ENCODE results near the gene SORCS1.

SORCS1 gene

DNA sequence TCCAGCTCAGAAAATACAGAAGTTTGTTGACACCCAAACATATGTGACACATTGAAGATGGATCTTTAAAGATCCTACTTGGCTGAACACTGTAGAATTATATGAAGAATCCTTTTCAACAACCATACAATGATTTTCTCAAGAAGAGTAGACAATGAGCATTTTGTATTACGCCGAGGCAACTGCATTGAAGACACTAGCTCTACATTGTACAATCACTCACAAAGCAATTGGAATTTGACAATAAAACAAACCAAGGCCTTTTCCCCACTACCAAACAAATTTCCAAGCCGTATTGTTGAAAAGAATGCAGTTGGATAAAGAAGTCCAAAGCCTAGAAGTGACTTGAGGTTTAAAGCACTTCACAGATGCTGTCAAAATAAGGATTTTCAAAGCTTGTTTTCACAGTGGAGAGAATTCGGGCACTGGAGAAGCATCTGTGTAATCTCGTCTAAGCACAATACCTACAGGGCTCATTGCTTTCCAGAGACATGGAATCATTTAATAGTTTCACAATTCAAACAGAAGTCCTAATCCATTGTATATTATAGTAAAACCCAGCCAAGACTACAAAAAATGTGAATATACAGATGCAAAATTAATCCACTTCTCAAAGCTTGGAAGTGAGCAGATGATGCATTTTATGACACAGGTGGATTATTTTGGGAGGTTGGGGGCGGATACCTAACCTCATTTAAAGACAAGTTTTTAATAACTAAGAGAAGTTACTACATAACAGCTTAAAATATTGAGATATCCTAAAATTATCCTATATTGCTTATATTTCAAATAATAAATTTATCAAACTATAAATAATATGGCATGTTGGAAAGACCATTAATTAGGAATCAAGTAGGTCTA is 78.6 kb downstream of the SORCS1 start:
- H3K4me3 ChIP-seq (ENCODE audit: low read length): no peak overlapping the region
- no peak for TF ChIP-seq ZNF274 (IDR thresholded peaks at IDR 0.05; ENCODE audit: low read depth, low read length)

- no peak for TF ChIP-seq ZNF274 (IDR thresholded peaks at IDR 0.05; ENCODE audit: low read depth, low read length)
Observed at GRCh38 chr10:107083388-107084009, 81.0 kb downstream of the SORCS1 start.

GRCh38 chr10:107081644-107082043 is 82.9 kb downstream of the SORCS1 start:
- no peak for TF ChIP-seq ZNF274 (IDR thresholded peaks at IDR 0.05; ENCODE audit: low read depth, low read length)

More at GRCh38 chr10:107083388-107084009, 81.0 kb downstream of the SORCS1 start:
- no peak overlapping the region for H3K4me3 ChIP-seq (ENCODE audit: low read length)

DNA sequence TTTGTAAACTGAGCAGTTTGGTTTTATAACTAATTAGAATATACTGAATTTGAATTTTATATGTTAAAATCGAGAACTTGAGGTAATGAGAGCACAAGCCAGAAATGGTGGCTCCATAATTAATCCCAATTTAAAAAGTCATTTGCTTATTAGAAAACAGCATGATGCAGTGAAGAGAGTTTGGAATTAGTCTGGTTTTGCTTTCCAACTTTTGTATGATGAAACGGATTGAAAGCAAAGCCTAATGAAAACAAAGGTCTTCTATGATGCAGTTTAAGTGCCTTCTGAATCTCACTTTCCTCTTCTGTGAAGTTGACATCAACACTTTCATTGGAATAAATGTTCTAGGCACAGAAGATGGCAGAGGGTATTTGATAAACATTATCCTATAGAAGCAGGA is 89.4 kb downstream of the SORCS1 start:
- no peak for TF ChIP-seq ZNF274 (IDR thresholded peaks at IDR 0.05; ENCODE audit: low read depth, low read length)

More at GRCh38 chr10:107081644-107082043, 82.9 kb downstream of the SORCS1 start:
- H3K4me3 ChIP-seq (ENCODE audit: low read length): no peak overlapping the region

GRCh38 chr10:107072786-107073185 is 91.7 kb downstream of the SORCS1 start:
- no peak overlapping the region for H3K4me3 ChIP-seq (ENCODE audit: low read length)
- no peak for TF ChIP-seq ZNF274 (IDR thresholded peaks at IDR 0.05; ENCODE audit: low read depth, low read length)

More for the DNA sequence above, 89.4 kb downstream of the SORCS1 start:
- no peak overlapping the region for H3K4me3 ChIP-seq (ENCODE audit: low read length)

GRCh38 chr10:107072028-107072427 is 92.5 kb downstream of the SORCS1 start:
- TF ChIP-seq ZNF274 (IDR thresholded peaks at IDR 0.05; ENCODE audit: low read depth, low read length): no peak
- no peak overlapping the region for H3K4me3 ChIP-seq (ENCODE audit: low read length)

- TF ChIP-seq ZNF274 (IDR thresholded peaks at IDR 0.05; ENCODE audit: low read depth, low read length): no peak
- H3K4me3 ChIP-seq (ENCODE audit: low read length): no peak overlapping the region
Observed at GRCh38 chr10:107071301-107071700, 93.2 kb downstream of the SORCS1 start.

DNA sequence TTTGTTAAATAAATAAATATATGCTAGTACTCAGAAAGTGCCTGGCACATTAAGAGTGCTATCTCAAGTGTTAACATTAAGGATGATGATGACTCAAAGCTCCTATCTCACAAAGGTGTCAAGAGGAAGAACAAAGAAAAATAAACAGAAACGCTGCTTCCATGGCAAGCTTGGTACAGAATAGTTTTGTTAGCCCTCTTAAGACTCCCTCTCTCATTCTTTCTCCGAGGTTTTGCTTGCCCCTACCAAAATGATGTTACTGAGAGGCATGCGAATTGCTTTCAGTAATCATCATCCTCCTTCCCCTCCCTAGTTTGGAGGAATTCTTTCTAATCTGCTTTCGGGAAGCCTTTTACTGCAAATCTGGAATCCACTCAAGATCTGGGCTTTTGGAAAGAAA is 96.7 kb downstream of the SORCS1 start:
- H3K4me3 ChIP-seq (ENCODE audit: low read length): no peak overlapping the region
- TF ChIP-seq ZNF274 (IDR thresholded peaks at IDR 0.05; ENCODE audit: low read depth, low read length): no peak

- TF ChIP-seq ZNF274 (IDR thresholded peaks at IDR 0.05; ENCODE audit: low read depth, low read length): no peak
- no peak overlapping the region for H3K4me3 ChIP-seq (ENCODE audit: low read length)
Observed at GRCh38 chr10:107064075-107064474, 100.4 kb downstream of the SORCS1 start.

- TF ChIP-seq ZNF274 (IDR thresholded peaks at IDR 0.05; ENCODE audit: low read depth, low read length): no peak
- no peak overlapping the region for H3K4me3 ChIP-seq (ENCODE audit: low read length)
Observed at GRCh38 chr10:107059872-107060271, 104.6 kb downstream of the SORCS1 start.

- no peak for TF ChIP-seq ZNF274 (IDR thresholded peaks at IDR 0.05; ENCODE audit: low read depth, low read length)
- H3K4me3 ChIP-seq (ENCODE audit: low read length): no peak overlapping the region
Observed at GRCh38 chr10:107059068-107059804, 105.3 kb downstream of the SORCS1 start.

- no peak overlapping the region for H3K4me3 ChIP-seq (ENCODE audit: low read length)
- TF ChIP-seq ZNF274 (IDR thresholded peaks at IDR 0.05; ENCODE audit: low read depth, low read length): no peak
Observed at GRCh38 chr10:107058331-107058730, 106.2 kb downstream of the SORCS1 start.

- H3K4me3 ChIP-seq (ENCODE audit: low read length): no peak overlapping the region
- no peak for TF ChIP-seq ZNF274 (IDR thresholded peaks at IDR 0.05; ENCODE audit: low read depth, low read length)
Observed at GRCh38 chr10:107056182-107056581, 108.3 kb downstream of the SORCS1 start.

DNA sequence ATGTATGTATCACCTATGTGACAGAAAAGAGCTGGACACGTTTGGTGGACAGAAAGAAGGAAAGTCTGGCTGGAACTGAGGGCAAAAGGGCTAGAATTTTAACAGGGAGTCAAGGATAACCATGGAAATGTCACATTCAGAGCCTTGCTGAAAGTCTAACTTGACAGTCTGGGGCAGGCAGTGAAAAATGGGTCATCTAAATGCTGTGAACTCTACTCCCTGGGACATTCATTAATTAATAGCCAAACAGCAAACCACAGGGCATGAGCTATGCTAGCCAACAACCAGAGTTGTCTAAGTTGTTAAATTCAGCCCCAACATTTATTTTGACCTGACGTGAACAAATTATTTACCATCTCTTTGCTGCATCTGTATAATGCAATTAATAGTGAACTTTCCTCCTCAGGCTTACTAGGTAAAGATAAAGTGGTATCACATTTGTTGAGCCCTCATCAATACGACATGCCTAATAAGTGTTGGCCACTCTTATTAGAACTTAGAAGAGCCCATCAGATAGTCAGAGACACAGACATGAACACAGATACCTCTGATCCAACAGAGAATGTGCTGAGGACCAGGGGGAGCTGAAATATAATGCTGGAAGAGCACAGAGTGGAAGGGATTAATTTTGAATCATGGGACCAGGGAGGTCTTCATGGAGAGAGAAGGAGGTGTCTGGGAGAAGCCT is 109.9 kb downstream of the SORCS1 start:
- no peak overlapping the region for H3K4me3 ChIP-seq (ENCODE audit: low read length)
- no peak for TF ChIP-seq ZNF274 (IDR thresholded peaks at IDR 0.05; ENCODE audit: low read depth, low read length)
